CD4-positive, alpha-beta T cell treated with Interleukin-6 at 100 ng/mL for 8 hours (primary cell): ENCODE measurements around the gene DSCAML1.

Source experiments
- DNase-seq: peaks from one replicate; pipeline ENCODE4 v3.0.0-alpha.2; 2020; ENCODE audit warnings: mixed read lengths, low spot score

DSCAML1 gene, protein sequence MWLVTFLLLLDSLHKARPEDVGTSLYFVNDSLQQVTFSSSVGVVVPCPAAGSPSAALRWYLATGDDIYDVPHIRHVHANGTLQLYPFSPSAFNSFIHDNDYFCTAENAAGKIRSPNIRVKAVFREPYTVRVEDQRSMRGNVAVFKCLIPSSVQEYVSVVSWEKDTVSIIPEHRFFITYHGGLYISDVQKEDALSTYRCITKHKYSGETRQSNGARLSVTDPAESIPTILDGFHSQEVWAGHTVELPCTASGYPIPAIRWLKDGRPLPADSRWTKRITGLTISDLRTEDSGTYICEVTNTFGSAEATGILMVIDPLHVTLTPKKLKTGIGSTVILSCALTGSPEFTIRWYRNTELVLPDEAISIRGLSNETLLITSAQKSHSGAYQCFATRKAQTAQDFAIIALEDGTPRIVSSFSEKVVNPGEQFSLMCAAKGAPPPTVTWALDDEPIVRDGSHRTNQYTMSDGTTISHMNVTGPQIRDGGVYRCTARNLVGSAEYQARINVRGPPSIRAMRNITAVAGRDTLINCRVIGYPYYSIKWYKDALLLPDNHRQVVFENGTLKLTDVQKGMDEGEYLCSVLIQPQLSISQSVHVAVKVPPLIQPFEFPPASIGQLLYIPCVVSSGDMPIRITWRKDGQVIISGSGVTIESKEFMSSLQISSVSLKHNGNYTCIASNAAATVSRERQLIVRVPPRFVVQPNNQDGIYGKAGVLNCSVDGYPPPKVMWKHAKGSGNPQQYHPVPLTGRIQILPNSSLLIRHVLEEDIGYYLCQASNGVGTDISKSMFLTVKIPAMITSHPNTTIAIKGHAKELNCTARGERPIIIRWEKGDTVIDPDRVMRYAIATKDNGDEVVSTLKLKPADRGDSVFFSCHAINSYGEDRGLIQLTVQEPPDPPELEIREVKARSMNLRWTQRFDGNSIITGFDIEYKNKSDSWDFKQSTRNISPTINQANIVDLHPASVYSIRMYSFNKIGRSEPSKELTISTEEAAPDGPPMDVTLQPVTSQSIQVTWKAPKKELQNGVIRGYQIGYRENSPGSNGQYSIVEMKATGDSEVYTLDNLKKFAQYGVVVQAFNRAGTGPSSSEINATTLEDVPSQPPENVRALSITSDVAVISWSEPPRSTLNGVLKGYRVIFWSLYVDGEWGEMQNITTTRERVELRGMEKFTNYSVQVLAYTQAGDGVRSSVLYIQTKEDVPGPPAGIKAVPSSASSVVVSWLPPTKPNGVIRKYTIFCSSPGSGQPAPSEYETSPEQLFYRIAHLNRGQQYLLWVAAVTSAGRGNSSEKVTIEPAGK (N-terminal part only)

DNA sequence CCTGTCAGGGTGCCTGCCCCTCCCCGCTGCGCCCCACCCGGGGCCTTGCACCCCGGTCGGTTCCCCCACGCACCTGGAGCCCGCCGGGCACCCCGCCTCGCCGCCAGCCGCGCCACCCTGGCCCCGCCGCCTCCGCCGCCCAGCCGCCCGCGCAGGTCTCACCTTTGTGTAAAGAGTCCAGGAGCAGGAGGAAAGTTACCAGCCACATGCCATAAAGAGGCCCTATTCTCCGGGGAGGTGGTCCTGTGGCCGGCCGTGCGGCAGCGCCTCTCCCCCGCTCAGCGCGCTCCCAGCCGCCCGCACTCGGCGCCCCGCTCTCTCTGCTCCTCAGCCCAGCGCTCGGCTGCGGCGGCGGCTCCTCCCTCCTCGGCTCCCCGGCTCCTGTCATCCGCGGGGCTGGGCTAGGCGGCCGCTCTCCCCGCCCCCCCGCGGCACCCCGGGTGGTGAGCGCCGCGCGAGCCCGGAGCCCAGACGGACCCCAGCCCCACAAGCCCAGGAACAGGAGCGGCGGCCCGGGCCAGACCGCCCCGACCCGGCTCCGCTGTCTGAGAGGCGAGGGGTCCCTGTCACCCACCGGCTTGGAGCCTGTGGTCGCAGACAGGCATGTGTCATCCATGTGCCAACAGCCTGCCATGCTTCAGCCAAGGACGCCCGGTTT is at the start of gene DSCAML1:
TSS of gene DSCAML1 (minus strand) at position 345 of the 658 bp plus-strand sequence. CDS start at position 208, 137 bp downstream.
- no peak for DNase-seq

DNA sequence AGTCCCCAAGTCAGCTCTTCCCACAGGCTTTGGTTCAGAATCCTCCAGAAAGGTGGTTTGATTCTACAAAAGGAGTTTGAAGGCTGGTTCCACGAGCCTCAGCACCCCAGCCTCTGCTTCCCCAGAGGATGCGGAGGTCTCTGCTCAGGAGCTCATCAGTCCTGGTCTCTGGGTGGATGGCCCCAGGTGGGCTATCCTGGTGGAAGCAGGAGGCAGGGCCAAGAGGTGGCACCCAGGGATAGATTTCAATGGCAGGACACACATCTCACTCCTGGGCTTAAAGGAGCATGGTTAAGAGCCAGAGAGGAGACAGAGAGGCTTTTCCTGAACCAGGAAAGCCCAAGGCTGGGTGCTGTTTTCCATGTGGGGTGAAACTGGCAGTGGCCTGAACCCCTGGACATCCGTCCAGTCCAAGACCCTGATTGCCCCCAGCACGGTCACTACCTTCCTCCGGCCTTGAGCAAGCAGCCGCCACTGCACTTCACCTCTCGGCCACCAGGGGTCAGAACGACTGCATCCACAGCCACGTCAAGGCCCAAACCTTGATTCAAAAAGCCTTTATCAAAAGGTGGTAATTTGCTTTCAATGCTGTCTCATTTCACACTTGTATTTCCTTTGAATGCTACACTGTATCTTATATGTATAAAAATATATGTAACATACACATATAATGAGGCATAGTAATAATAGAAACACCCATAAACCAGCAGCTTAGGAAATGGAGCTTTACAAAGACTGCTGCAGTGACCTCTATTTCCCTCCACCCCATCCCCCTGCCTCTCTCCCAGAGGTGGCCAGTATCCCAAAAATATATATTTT is 46.9 kb upstream of the DSCAML1 start:
- DNase-seq = peak; percentile 80

DNA sequence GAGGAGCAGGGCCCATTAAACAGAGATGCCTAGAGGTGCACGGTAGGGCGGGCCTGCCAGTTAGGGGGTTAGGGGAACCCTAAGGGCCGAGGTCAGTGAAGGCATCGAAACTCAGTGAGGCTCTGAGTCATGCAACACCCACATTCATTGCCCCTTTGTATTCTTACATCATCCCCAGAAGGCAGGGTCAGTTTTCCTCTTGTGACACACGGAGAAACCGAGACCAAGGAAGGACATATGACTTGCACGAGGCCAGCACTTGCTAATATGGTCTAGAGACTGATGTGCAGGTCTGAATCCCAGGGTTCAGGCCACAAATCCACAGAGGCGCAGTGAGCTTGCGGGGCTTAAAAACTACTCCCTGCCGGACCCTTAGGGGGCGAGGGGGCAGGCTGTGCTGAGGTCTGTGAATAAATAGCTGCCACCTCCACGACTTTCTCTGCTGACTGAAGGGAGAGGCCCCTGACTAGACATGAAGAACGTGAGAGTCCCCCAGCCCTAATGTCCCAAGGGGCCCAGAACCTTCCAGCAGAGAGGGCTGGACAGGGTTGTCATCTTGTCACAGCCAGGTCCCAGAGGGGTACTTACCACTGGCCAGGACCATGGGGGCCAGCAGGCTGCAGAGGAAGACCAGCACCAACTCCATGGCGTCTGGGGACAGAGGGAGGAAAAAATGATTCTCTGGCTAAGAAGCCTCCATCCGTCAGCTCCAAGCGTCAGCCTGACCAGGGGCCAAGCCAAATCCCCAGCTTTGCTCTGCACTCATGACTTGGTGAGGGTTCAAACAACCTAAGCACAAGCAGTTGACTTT is 45.3 kb upstream of the DSCAML1 start:
- DNase-seq = no peak

DNA sequence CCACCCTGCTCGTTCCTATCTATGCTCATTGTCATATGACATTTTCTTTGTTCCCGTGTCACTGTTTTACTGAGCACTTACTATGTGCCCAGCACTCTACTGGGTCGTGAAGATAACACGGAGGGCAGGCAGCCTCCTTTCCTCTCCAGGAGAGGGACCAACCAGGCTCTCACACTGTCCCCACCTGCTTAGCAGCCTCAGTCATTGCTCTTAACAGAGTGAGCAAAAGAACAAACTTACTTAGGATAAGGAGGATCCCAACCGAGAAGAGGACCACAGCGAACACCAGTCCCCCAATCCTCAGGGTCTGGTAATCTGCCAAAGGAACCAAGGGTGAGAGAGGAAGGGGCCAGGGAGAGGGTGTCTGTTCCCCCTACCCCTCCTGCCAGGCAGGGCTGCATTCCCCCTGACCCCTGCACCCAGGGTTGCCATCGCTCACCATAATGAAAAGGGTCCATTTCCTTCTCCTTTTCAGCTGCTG is 44.6 kb upstream of the DSCAML1 start:
- DNase-seq = no peak

GRCh38 chr11:117840881-117841550 is 44.0 kb upstream of the DSCAML1 start:
- no peak for DNase-seq

DNA sequence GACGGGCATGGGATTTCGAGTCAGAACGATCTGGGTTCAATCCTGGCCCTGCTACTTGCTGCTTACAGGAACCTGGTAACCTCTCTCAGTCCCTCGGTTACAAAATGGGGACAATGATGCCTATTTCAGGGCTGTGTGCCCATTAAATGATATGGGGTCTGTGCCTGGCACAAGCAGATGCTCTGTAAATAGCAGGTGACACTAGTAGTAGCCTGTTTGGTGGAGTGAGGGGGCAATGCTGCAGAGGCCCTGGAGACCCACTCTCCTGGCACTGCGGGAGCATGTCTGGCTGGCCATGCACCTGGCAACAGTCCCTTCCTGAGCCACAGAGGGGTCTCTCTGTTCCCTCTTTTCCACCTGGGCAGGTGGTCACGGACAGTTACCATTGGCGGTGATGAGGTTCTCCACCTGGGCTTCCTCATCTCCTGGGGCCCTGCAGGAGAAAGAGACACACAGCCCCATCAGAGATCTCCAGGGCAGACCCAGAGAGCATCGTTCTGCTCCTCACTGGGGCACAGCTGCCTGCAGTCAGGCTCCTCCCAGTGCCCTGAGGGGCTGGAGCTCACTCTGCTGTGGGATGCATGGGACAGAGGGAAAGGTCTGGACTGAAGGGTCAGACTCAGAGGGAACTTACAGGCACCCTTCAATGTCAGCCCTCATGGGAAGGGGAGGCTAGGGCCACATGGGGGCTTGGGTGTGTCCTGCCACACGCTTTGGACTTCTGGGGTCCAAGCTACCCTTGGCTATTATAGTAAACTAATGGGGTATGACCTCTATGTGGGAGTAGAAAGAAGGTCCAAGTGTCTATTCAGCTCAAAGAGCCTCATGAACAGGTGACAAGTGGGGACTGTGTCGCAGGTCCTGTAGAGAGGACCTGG is 43.2 kb upstream of the DSCAML1 start:
- DNase-seq = no peak

GRCh38 chr11:117839380-117839881 is 42.4 kb upstream of the DSCAML1 start:
- DNase-seq = no peak

DNA sequence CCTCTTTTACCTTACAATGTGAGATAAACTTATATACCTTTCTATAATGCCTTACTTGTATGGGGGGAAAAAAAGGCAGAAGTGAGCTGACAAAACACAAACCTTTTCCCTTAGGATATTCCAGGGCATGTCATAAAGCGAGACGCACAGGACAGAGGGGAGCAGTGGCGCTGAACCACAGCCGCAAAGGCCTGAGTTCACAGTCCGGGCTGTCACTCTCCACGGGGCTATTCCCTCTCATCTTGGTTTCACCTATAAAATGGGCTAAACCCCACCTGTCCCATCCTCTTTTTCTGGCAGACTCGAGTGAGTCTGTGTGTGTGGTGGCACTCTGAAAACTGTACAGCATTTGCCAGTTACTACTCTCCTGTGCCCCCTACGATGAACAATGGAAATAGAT is 41.9 kb upstream of the DSCAML1 start:
- no peak for DNase-seq

- no peak for DNase-seq
Observed at GRCh38 chr11:117837791-117838190, 40.8 kb upstream of the DSCAML1 start.

DNA sequence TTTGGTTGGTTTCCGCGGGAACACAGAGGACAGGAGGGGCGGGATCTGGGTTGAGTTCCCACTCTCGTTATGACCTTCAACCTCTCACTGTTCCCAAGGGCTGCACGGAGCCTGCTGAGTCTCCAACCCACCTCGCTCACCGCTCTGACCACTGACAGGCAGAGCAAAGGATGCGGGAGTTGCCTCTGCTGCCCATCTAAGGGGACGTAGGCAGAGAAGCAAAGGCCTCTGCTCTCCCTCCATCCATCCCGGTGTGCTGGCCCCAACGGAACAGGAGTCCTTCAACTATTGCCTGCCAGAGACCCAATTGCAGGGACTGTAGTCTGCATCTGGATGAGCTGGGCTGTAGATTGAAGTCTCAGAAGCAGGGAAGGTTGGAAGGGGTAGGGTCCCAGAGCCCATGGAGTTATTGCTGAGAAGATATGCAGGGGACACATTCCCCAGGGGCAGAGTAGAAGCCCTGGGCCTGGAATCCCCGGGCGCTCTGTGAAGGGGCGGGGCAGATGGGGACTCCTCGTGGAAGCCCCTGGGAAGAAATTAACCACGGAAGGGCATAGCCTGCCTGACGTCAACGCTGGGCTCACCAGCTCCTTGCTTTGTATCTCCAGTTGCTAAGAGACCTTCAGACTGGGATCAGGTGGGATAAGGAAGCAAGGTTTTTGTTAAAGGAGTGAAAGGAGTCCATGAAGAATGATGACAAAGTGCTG is 40.2 kb upstream of the DSCAML1 start:
- DNase-seq = no peak

GRCh38 chr11:117836077-117836960 is 39.3 kb upstream of the DSCAML1 start:
- DNase-seq = no peak

DNA sequence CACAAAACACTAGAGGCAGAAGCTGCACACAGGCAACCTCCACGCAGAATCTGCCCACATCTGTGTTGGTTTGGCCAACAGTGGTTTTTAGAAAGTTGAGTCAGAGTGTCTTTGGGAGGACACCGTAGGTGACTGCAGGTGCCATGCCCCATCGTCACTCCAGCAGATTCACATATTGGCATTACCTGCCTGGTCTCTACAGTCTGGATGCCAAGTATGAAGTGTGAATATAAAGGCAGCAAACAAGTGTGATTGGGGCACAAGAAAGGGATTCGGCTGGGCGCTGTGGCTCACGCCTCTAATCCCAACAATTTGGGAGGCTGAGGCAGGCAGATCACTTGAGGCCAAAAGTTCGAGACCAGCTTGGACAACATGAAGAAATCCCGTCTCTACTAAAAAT is 38.6 kb upstream of the DSCAML1 start:
- DNase-seq = no peak

DNA sequence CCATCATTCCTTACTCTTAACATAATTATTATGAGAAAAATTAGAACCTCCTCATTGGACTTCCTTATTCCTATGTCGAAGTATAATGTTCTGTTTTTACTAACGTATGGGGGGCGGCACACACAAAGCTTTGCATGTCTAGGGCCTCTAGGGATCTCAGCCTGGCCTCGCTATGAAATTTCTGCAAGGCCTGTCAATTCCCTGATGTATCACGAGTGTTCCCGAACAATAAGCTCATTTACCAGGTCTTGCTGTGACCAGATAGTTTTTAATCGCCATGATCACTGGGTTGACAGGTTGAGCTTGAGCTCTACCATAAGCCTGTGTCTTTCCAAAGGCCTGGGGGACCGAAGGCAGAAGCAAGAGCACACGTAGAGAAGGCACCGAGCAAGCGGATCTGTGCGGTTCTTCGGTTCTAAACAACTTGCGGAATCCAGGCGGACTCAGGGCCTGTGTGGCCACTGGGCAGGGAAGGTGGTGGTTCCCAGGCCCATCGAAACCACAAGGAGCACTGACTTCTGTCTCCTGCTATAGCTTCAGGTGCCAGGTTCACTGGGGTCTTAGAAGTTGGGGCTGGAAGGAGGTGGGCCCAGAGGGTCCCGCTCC is 37.9 kb upstream of the DSCAML1 start:
- no peak for DNase-seq

- DNase-seq = no peak
Observed at GRCh38 chr11:117834068-117834810, 37.2 kb upstream of the DSCAML1 start.

GRCh38 chr11:117833401-117833891 is 36.4 kb upstream of the DSCAML1 start:
- no peak for DNase-seq
